GM12878 (cell line): Measurements from ENCODE around the gene SETD1B. TPM values are rescaled to one million over a fixed set of nuclear protein-coding genes. Genes with fewer than 3 reads are reported as not detected.

Experiments used
- CBX3 ChIP-seq: fragments of 200-600 bp; sonication (generic); IDR thresholded peaks from 2 replicates; pipeline ENCODE4 v1.6.1; 2016; ENCODE audit warnings: low read depth, borderline replicate concordance
- CTCF ChIP-seq, 3 experiments: IDR thresholded peaks in 2 of 3; conservative IDR thresholded peaks in 1 of 3; 2 replicates each; pipeline ENCODE4 v1.5.1; 2011; ENCODE audit warnings: low read depth in 3 of 3, low read length in 3 of 3, mild to moderate bottlenecking in 3 of 3, control low read depth in 2 of 3, moderate library complexity in 2 of 3, inconsistent platforms in 1 of 3, mixed read lengths in 1 of 3; ENCODE audit not compliant: control insufficient read depth in 2 of 3, insufficient read depth in 1 of 3; ENCODE audit errors: extremely low read depth in 1 of 3
- E2F4 ChIP-seq: IDR thresholded peaks from 2 replicates; pipeline ENCODE4 v1.6.1; 2012; ENCODE audit warnings: low read depth, low read length, improper control_type of control experiment
- MEF2B ChIP-seq: fragments of 450-650 bp; IDR thresholded peaks from 2 replicates; pipeline ENCODE4 v1.6.1; 2018; ENCODE audit warnings: mild to moderate bottlenecking, moderate library complexity; ENCODE audit not compliant: partially characterized antibody, poor library complexity, severe bottlenecking
- MYC ChIP-seq: IDR thresholded peaks from 2 replicates; pipeline ENCODE4 v1.6.1; 2011; ENCODE audit warnings: mild to moderate bottlenecking, low read length, moderate library complexity, inconsistent platforms; ENCODE audit not compliant: insufficient read depth, insufficient replicate concordance, insufficient read length, severe bottlenecking
- NFXL1 ChIP-seq: fragments of 450-650 bp; IDR thresholded peaks from 2 replicates; pipeline ENCODE4 v1.6.1; 2017; ENCODE audit warnings: antibody characterized with exemption, mild to moderate bottlenecking, borderline replicate concordance
- SMC3 ChIP-seq: IDR thresholded peaks from 2 replicates; pipeline ENCODE4 v1.6.1; 2011; ENCODE audit warnings: low read length, improper control_type of control experiment, borderline replicate concordance
- TCF3 ChIP-seq: IDR thresholded peaks from 2 replicates; pipeline ENCODE4 v1.6.1; 2012; ENCODE audit warnings: low read depth, mild to moderate bottlenecking, low read length, borderline replicate concordance; ENCODE audit not compliant: insufficient read depth
- YBX1 ChIP-seq: fragments of 450-650 bp; IDR thresholded peaks from 2 replicates; pipeline ENCODE4 v1.6.1; 2016; ENCODE audit warnings: antibody characterized with exemption
- ZNF592 ChIP-seq: fragments of 450-650 bp; IDR thresholded peaks from 2 replicates; pipeline ENCODE4 v1.6.1; 2017; ENCODE audit warnings: mild to moderate bottlenecking, moderate library complexity
- polyA plus RNA-seq, 11 experiments: library from polyadenylated mRNA; depleted of rRNA in 4 of 11; unstranded in 6 of 11; stranded (reverse) in 5 of 11; fragments of >200 nt; fragmentation: Nextera tagmentation in 4 of 11; fragmentation: Illumina TruSeq in 1 of 11; extraction: Ambion mirVana in 4 of 11; extraction: Trizol in 1 of 11; gene quantifications; 1 replicate in 1 of 11; 2 replicates in 10 of 11; pipeline versions ENCODE4 v1.2.1 to v1.2.3, GENCODE V29; 2011 to 2016; ENCODE audit warnings: inconsistent platforms in 2 of 11, missing spikeins in 2 of 11, low read depth in 1 of 11
- total RNA-seq, 4 experiments: library from RNA; depleted of rRNA in 3 of 4; stranded (reverse); fragments of >200 nt in 3 of 4; fragmentation: Illumina TruSeq in 1 of 4; extraction: Trizol in 1 of 4; gene quantifications; 2 replicates each; pipeline versions ENCODE4 v1.2.1 to v1.2.3, GENCODE V29; 2013 to 2021
- TF ChIP-seq, protein P1 (sequence below): fragments of 450-650 bp; IDR thresholded peaks from 2 replicates; pipeline ENCODE4 v1.6.1; 2017; ENCODE audit warnings: mild to moderate bottlenecking

Gene SETD1B
- total and polyA plus RNA-seq, 10 of the 15 experiments (the other 5 are each of a cell fraction or from before 2014, with no cell fraction given) = 0.50 to 17.3 (median 1.6) TPM

DNA sequence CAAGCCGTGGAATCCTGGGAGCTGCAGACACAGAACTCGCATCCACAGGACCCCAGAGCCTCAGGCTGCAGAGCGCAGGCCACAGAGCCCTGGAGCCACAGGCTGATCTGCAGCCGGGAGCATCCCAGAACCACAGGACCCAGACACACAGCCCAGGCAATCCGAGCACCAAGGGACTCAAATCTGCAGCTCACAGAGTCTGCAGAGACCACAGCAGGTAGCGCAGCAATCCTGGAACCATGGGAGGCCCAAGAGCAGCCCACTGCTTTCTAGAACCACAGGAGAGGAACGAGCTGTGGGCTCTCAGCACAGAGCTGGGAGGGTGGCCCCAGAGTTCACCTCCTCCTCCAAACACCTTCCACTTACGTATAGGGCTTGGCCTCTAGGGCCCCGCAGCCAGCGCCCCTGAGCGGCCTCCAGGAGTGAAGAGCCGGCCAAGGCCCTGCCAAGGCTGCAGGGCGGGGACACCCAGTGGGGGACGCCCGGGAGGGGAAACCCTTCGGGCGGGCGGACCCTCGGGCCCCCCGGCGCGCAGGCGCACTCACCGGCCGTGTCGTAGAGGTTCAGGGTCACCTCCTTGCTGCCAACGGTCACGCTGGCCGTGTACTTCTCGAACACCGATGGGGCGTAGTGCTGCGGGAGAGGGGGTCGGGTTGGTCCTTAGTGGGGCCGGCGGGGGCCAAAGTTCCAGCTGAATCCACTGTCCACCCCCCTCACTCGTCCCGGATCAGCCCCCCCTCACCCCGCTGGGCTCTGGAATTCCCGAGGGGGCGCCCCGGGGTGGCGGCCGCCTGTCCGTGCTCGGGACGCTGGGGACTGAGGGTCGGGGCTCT lies 11.0 kb upstream of the SETD1B start (continued):
- TF ChIP-seq CTCF (IDR thresholded peaks at IDR 0.05 in 2 of 3, conservative IDR thresholded peaks at IDR 0.05 in 1 of 3; ENCODE audit: control insufficient read depth in 2 of 3, extremely low read depth in 1 of 3, insufficient read depth in 1 of 3, low read depth in 3 of 3, low read length in 3 of 3) (peak in 2 of 3 experiments; percentile 27 to 29; a peak in 3 of 6 replicates), YBX1 (no peak), SMC3 (no peak; the same call in 1 of the 2 replicates), TCF3 (0 out of 2 replicates have a peak, but pooled peaks have one; percentile 20), E2F4 (no peak), NFXL1 (no peak), MYC (no peak), MEF2B (peak; percentile 61), ZNF592 (no peak), CBX3 (no peak)
- TF ChIP-seq, protein P1, sequence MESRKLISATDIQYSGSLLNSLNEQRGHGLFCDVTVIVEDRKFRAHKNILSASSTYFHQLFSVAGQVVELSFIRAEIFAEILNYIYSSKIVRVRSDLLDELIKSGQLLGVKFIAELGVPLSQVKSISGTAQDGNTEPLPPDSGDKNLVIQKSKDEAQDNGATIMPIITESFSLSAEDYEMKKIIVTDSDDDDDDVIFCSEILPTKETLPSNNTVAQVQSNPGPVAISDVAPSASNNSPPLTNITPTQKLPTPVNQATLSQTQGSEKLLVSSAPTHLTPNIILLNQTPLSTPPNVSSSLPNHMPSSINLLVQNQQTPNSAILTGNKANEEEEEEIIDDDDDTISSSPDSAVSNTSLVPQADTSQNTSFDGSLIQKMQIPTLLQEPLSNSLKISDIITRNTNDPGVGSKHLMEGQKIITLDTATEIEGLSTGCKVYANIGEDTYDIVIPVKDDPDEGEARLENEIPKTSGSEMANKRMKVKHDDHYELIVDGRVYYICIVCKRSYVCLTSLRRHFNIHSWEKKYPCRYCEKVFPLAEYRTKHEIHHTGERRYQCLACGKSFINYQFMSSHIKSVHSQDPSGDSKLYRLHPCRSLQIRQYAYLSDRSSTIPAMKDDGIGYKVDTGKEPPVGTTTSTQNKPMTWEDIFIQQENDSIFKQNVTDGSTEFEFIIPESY = no peak
